Epidermal melanocyte (primary cell): ENCODE data around the gene PRM1.

Experiments used
- DNase-seq: peaks from one replicate; pipeline ENCODE4 v3.0.0; 2011; ENCODE audit warnings: low spot score; ENCODE audit not compliant: insufficient read length

Gene PRM1

DNA sequence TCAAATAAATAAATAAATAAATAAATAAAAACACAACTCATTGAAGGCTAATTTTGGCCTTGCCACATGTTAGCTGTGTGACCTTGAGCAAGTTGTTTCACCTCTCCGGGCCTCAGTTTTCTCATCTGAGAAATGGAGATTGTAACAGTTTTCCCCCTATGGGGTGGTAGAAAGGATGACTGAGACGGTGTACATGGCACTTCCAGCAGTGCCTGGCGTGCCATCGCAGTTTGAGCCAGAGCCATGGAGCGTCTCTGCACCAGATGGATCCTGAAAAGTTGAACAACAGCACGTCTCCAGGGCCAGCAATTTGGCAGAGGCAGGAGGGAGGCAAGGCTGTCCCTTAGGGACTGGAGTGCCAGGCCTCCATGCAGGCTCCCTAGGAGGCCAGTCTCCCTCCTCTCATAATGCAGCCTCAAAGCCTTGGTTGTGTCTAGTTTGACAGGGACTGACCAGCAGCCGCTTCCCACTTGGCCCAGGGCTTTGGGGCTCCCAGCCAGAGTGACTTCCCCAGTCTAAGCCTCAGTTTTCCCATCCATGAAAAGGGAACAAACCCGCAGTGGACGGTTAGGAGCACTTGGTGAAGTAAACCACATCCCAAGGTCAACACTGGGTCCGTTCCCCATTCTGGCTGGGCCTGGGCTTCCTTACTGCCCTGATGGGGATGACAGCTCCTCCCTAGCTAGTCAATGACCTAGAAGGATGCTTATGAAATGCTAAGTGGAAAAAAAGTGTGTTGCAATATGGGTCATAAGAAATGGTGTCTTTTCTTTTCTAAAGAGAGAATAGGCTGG, 44.5 kb downstream of the PRM1 start:
- no peak for DNase-seq

DNA sequence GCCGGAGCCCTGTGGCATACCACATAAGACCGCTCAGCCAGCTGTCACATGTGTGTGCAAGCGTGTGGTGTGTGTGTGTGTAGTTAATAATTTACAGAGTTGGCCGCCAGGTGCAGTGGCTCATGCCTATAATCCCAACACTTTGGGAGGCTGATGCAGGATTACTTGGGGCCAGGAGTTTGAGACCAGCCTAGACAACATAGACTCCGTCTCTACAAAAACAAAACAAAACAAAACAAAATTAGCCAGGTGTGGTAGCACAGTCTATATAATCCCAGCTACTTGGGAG, 45.5 kb downstream of the PRM1 start:
- no peak for DNase-seq

DNA sequence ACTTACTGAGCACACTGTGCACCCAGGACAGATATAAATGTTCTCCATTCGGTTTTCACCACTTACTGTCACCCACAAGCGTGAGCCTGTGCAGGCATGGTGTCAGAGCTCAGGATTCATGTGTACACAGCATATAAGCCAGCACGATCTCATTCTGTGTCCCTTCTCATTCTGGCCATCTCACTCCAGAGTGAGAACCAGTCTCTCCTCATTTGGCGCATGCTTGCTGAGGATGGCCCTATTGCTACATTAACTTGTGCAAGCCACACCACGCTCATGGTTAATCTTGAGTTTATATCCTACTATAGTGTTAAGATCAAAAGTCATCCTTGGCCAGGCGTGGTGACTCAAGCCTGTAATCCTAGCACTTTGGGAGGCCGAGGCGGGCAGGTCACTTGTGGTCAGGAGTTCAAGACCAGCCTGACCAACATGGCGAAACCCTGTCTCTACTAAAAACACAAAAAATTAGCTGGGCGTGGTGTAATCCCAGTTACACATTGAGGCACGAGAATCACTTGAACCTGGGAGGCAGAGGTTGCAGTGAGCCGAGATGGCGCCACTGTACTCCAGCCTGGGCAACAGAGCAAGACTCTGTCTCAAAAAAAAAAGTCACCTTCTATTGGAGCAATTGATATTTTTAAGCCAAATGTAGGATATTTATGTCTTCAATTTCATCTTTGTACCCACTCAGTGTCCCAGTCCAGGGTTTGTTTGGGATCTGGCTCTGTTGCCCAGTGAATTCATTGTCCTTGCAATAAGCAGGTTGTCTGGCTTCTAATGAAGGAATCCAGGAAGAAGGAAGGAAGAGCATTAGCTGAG, 46.0 kb downstream of the PRM1 start:
- no peak for DNase-seq

DNA sequence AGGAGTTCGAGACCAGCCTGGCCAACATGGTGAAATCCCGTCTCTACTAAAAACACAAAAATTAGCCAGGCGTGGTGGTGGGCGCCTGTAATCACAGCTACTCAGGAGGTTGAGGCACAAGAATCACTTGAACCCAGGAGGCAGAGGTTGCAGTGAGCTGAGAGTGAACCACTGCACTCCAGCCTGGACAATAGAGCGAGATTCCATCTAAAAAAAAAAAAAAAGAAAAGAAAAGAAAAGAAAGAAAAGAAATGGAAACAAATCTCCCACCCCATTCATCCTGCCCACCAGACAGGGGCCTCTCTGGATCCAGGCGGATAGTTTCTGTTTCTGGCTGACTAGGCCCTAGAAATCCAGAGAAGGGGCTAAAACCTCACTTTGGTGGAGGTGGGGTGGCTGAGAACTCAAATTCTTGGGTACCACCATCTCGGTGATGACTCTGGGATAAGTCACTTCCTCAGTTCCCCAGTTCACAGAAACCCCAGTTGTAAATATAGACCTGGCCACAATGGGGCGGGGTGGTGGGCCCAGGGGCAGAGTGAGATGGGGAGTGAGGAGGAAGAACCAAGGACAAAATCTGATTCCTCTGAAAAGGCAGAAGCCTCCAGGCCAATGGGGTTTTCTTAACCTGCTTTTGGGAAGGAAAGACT, 47.3 kb downstream of the PRM1 start:
- DNase-seq: no peak

DNA sequence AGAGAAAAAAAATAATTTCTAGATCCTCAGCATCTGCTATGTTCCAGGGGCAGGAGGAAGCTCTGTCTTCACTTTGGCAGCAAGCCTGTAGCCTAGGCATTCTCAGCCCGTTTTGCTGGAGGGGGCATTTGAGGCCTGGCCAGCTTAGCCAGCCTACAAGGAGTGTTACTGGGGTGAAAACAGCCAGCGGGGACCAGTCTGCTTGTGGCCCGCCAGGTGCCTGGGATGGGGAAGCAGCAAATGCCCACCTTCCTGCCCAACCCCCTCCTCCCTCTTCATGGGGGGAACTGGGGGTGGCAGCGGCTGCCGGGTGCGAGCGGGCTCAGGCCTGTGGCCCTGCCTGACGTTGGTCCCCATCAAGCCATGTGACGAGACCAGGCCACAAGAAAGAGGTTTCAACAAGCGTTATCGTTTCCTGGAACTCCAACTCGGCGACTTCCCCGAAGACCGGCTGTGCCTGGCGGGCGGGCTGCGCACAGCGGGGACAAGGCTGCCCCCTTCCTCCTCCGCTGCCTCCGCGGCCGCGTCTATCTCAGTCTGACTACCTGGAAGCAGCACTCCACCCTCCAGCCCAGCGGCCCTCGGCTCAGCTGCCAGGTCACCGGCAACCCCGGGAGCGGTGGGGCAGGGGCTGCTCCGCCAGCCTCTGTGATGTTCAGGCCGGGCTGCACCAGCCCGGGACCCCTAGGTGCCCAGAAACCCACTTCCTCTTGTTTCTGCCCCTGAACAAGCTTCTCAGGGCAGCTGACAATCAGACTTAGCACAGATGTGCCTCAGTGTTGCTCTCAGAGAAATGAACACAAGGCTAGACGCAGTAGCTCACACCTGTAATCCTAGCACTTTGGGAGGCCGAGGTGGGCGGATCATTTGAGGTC, 48.0 kb downstream of the PRM1 start:
- DNase-seq: no peak

DNA sequence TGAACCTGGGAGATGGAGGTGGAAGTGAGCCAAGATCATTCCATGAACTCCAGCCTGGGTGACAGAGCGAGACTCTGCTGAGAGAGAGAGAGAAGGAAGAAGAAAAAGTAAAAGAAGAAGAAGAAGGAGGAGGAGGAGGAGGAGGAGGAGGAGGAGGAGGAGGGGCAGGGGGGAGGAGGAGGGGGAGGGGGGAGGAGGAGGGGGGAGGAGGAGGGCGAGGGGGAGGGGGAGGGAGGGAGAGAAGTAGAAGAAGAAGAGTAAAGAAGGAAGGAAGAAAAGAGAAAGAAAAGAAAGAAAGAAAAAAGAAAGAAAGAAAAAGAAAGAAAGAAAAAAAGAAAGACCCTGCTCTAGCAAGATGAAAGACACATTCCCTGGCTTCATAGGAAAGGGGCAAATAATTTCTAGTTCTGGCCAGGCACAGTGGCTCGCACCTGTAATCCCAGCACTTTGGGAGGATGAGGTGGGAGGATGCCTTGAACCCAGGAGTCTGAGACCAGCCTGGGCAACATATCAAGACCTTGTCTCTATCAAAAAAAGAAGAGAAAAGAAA, 48.8 kb downstream of the PRM1 start:
- no peak for DNase-seq

DNA sequence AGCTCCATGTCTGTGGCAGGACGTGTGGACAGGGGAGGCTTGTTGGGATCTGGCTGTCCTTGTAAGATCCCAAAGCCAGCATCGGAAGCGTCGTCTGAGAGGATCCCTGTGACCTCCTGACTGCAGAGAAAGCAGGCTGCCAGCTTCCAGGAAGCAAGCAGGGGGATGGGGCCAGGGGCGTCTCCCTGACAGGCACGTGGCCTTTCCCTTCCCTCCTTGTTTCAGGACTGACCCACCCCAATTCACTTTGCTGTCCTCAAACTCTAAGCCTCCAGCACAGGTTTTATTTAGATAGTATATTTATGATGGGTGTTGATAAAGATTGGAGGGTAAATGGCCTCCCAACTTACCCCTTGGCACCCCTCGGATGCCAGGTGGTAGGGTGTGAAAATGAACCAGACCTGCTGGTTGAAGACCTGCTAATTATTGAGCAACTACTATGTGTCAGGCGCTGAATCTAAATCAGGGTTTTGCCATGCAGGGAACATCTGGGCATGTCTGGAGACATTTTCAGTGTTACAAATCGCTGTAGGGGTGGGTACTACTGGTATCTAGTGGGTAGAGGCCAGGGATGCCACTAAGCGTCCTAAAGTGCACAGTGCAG, 49.7 kb downstream of the PRM1 start:
- DNase-seq: no peak
